GM18498 (cell line): ENCODE measurements around the gene CRYGN.

Experiments used
- ATAC-seq: cut with Tn5 transposase; IDR thresholded peaks from one replicate; pipeline ENCODE4 v1.9.1; 2021; ENCODE audit warnings: mild to moderate bottlenecking, moderate library complexity; ENCODE audit not compliant: unreplicated experiment

Gene CRYGN

DNA sequence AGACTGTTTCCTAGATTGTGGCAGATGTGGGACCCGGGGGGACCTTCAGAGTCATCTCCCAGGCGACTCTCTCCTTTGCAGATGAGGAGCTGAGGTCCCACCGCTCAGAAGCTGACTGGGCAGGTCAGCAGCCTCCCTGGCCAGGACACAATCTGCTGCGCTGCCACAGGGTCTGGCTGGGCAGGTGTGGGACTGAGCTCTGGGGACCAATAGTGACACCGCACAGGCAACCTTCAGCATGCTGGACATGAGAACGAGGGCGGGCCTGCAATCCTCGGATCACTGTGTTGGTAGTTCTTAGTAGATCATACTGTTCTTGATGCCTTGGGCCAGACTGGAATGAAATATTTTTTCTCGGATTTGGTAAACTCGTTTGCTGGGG lies 20.5 kb upstream of the CRYGN start:
- no peak for ATAC-seq

DNA sequence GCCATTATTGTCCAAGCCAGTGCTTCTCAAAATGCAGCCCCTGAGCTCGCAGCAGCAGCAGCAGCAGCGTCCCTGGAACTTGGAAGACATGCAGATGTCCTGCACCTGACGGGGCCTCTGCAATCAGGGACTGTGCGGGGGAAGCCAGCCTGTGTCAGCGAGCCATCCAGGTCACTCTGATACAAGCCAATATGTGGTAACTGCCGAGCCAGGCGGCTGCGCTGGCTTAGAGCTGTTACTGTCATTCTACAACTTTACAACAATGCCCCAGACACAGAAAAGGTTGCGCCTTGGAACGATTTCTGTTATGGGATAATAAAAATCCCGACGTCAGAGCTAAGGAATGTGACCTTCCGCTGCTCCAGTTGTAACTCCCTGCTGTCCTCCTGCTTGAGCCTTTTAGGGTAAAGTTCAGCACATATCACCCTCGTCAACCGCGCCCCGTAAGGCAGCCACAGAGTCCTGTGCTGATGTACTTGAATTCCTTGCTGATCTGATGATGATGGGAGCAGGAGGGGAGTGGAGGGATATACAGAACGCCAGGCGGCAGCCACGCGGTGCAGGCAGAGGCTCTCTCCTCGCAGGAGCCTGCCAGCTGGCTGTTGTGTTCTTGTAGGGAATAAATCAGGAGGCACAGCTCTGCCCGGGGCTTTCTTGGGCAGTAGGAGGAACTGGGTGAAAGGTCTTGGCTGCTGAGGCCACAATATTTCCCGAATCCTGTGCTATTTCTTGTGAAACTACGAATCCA lies 20.0 kb upstream of the CRYGN start:
- ATAC-seq, result no peak

DNA sequence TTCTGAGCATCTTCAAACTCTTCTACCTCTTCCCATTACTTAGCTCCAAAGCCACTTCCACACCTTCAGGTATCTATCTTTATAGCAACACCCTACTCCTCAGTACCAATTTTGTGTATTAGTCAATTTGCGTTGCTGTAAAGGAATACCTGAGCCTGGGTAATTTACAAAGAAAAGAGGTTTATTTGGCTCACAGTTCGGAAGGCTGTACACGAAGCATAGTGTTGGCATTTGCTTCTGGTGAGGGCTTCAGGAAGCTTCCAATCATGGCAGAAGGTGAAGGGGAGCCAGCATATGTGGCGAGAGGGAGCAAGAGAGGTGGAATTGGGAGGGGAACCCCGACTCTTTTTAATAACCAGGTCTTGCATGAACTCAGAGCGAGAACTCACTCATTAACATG lies 17.6 kb upstream of the CRYGN start:
- no peak for ATAC-seq

DNA sequence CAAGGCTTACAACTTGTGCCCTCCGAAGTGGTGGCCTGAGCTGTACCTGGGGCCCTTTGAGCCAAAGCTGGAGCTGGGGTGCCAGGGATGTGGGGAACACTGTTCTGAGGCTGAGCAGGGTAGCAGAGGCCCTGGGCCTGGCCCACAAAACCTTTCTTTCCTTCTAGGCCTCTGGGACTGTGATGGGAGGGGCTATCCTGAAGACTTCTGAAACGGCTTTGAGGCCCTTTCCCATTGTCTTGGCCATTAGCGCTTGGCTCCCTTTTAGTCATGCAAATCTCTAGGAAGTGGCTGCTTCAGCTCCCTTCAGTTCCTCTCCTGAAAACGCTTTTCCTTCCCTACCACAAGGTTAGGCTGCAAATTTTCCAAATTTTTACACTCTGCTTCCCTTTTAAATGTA lies 16.8 kb upstream of the CRYGN start:
- ATAC-seq, result no peak

DNA sequence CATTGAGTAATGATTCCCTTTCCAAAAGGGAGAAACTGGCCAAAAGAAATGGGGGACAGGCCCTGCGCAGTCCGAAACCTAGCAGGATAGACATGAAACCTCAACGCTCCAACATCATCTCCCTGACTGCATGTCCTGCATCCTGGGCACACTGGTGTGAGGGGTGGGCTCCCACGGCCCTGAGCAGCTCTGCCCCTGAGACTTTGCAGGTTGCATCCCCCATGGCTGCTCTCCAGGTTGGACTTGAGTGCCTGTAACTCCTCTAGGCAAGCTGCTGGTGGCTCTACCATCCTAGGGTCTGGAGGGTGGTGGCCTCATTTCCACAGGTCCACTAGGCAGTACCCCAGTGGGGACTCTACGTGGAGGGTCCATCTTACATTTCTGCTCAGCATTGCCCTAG lies 16.3 kb upstream of the CRYGN start:
- ATAC-seq, result no peak

DNA sequence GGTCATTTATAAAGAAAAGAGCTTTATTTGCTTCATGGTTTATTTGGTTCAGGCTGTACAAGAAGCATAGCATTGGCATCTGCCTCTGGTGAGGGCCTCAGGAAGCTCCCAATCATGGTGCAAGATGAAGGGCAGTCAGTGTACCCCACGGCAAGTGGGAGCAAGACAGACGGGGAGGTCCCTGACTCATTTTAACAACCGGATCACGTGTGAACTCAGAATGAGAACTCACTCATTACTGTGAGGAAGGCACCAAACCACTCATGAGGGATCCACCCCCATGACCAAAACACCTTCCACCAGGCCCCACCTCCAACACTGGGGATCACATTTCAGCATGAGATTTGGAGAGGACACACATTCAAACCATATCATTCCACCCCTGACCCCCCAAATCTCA lies 15.7 kb upstream of the CRYGN start:
- no peak for ATAC-seq

DNA sequence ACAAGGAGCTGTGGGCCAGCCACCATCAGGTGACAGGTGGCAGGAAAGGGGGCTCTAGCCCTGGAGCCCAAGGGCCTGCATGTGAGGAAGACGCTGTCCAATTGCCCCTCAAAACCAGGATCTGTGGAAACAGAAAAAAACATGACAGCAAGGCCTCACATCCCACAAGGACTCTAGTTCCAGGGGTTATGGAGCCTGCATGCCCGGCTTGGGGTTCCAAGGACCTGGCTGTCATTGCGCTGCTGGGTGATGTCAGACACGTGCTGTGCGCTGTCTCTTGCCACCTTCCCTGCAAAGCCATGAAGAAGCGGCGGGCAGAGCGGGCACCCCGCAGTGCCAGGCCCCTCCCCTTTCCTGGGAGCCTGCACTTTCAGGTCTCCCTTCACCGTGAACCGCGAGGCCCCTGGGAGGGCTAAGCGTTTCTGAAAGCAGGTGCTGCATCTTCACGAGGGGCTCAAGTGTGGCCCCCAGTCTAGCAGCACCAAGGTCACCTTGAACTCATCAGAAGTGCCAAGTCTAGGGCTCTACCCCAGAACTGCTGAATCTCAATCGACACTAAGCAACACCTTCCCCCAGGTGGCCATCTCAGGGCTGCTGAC lies 15.1 kb upstream of the CRYGN start:
- no peak for ATAC-seq

DNA sequence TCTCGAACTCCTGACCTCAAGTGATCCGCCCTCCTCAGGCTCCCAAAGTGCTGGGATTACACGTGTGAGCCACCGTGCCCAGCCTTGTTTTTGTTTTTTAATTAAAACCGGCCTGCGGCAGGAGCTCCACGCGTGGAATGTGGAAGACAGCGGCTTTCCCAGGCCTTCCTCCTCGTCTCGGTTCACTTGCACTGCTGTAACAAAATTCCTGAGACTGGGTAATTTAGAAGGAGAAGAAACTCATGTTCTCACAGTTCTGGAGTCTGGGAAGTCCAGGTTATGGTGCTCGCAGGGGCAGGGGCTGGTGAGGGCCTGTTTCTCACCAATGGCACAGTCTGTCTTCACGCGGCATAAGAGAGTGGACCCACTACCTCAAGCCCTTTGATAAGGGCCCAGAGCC lies 14.4 kb upstream of the CRYGN start:
- no peak for ATAC-seq

DNA sequence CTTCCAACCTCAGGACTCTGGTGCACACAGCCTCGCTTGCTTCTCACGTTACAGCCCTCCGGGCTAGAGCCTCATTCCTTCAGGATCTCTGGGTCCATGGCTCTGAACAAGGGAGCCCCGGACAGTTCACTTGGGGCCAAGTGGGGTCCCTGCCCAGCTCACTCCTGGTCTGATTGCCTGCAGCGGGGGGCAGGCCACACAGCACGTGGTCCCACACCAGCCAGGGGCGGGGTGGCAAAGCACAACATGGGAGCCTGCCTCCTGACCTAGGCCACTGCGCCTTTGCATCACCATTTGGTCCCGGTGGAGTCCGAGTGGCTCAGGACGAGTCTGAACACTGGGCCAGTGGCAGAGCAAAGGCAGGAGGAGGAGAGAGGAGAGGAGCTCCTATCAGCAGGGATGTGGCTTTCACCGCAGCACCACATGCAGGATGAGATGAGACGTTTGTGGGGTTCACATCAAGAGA lies 13.4 kb upstream of the CRYGN start:
- ATAC-seq, result no peak

DNA sequence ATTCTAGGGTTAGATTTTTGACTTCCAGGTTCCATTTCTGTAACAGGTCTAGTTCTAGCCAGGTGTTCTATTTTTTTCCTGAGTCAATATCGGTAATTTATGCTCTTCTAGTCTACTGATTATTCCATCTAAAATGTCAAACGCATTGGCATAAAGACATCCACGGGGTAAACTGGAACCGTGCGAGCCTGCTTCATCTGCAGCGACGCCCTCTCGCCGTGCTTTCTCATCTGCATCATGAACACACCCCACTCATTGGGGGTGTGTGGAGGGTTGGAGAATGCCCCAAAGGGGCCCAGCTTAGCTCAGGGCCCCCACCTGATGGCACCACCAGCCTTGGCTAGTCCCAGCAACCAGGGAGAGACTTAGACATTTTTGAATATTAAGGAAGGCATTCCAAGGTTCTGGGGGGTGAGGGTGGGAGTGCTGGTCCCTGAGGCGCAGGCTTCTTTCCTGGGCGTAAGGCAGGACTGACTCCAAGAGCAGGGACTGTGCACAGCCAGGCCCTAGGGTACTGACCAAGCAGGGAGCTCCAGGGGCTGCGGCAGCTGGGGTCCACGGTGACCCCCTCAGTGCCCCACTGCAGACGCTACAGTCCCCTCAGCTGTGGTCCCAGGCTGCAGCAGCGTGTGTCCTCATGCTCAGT lies 12.9 kb upstream of the CRYGN start:
- no peak for ATAC-seq

DNA sequence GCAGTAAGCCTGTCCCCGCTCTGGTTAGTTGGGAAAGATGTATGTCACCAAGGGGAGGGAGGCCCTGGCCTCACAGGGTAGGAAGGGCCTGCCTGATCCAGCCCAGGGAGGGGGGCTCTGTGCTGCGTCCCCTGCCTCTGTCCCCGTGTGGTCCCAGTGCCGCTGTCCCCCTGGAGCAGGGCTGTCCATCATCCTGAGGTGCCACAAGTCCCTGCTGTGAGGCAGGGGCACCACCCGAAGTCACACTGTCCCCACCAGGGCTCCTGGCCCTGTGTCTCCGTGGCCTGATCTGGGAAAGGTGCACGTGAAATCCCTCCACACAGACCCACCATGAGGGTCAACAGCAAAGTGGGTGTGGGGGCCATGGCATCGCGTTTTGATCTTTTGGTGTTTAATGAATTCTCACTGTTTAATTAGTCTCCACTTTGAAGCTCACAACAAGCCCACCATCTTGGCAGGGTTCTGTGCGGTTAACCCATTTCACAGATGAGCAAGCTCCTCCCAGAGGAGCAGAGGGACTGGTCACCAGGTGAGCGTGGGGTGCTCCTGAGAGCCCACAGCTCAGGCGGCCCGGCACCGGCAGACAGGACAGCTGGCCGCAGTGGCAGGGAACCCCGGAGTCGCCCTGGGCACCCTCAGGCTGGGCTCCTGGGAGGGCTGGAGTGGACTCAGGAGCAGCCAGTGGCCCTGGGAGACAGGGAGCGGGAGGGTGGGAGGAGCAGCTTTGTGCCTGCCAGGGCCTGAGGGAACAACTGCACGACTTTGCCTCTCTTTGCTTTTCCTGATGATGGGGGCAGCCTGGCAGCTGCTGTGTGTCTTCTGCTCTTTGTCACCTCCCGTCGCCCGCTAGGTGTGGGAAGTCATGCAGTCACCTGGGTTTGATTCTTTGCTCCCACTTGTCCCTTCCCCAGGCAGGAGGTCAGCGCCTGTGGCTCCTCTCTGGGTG lies 12.0 kb upstream of the CRYGN start:
- ATAC-seq, result no peak

DNA sequence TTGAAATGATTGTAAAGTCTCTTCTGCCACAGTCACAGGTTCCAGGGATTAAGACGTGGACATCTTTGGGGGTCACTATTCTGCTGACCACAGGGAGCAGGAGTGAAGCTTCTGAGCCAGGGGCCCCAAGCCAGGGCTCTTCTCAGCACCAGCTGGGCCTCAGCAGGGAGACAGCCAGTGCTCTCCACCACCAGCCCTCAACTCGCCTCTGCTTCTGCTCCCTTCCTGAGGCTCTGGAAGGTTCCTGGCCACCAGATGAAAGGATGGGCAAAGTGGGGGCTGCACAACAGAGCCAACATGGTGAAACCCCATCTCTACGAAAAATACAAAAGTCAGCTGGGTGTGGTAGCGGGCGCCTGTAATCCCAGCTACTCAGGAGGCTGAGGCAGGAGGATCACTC lies 11.2 kb upstream of the CRYGN start:
- no peak for ATAC-seq

DNA sequence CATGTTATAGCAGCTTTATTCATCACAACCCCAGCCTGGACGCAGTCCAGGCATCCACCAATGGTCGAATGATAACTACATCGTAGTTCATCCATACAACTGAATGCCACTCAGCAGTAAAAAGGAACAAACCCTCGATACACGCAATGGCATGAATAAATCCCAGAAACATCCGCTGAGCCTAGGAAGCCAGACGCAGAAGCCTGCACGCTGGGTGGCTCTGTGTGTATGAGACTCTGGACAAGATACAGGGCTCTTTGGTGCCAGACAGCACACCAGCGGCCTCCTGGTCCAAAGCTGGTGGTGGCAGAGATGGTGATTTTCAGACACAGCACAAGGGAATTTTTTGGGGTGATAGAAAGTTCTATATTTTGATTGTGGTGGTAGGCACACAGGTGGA lies 10.0 kb upstream of the CRYGN start:
- ATAC-seq, result no peak

DNA sequence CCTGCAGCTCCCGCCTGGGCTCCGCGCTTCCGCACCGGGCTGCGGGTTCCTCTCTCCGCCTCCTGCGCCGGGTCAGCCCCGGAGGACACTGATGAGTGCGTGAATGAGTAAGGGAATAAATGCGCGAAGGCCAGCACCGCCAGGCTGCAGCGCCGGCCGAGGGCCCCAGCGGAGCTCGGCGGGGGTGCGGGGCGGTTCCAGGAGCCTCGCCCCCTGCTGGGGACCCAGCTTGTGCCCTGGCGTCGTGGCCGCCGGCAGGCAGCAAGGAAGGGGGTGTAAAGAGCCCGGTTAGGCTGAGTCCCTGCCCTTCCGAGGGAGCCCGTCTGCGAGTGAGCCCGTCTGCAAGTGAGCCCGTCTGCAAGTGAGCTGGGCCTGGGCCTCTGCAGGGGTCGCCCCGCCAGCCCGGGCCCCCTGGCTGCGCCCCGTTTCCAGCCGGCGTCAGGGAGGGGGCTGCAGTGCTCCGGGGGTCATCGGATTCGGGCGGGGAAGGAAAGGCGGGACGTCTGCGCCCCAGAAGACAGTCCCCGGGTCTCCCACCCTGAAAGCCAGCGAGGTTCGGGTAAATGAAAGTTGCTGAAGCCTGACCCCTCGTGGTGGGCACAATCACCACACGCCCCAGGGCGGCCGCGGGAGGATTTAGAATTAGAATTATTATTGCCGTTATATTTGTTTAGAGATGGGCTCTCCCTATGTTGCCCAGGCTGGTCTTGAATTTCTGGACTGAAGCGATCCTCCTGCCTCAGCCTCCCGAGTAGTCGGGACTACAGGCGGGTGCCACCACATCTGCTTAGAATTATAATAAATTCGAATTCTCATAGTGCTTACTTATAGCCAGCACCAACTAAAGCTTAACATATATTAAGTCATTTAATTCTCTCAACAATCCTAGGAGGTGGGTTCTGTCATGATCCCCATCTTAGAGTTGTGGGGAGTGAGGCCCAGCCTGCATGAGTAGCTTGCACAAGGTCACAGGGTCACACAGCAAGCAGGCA lies 8.6 kb upstream of the CRYGN start:
- ATAC-seq, result peak; percentile 76

DNA sequence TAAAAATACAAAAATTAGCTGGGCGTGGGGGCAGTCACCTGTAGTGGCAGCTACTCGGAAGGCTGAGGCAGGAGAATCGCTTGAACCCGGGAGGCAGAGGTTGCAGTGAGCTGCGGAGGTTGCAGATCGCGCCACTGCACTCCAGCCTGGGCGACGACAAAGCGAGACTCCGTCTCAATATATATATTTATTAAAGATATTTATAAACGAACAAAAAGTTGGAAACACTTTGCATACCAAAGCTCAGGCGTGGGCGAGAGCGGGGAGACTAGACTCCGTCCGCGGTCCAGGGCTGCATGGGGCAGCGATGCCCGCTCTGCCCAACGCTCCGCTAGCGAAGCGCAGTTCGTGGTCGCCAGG lies 7.9 kb upstream of the CRYGN start:
- no peak for ATAC-seq

DNA sequence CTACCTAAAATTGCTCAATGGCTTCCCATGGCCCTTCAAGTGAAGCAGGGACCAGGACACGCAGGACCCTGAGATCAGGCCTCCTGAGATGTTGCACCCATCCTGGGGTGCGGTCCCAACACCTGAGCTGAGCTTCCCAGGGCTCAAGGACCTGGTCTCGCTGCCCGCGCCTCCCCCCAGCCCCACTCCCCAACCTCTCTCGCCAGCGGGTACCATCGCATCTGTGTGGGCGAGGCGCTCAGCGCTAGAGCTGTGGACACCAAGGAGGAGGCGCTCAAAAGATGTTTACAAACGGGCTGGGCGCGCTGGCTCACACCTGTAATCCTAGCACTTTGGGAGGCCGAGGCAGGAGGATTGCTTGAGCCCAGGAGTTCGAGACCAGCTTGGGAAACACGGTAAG lies 7.4 kb upstream of the CRYGN start:
- ATAC-seq, result no peak

DNA sequence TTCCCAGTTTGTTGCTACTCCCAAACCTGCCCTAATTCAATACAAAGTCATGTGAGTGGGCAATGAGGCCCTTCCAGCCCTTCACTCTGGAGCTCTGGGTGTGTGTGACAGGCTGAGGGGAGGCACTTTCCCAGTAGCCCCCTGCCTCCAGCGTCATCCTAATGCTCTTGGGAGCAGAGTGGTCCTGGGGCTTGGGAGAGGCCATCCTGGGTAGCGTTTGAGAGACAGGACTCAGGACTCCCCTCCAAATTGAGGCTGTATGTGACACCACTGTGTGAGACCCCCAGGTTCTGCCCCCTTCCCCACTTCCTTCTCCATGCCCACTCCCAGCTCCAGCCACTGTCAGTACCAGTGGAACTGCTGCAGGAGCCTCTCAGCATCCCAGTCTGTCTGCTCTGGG lies 6.5 kb upstream of the CRYGN start:
- ATAC-seq, result no peak

DNA sequence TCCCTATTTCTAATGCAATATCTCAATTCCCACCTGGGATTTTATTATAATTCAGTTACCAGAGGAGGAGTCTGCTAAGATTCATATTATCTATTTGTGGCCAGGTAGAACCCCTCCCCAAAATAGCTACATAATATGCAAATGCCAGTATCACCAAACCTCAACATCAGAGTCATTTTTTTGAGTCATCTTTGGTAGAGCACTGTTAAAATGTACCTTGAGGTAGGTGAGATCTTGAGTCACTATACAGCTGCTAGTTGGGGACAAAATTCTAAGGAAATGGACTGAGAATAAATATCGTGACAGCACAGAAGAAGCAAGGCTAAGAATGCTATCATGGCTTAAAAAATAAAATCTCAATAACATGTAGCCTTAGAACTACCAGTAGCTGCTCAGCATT lies 4.7 kb upstream of the CRYGN start:
- no peak for ATAC-seq

DNA sequence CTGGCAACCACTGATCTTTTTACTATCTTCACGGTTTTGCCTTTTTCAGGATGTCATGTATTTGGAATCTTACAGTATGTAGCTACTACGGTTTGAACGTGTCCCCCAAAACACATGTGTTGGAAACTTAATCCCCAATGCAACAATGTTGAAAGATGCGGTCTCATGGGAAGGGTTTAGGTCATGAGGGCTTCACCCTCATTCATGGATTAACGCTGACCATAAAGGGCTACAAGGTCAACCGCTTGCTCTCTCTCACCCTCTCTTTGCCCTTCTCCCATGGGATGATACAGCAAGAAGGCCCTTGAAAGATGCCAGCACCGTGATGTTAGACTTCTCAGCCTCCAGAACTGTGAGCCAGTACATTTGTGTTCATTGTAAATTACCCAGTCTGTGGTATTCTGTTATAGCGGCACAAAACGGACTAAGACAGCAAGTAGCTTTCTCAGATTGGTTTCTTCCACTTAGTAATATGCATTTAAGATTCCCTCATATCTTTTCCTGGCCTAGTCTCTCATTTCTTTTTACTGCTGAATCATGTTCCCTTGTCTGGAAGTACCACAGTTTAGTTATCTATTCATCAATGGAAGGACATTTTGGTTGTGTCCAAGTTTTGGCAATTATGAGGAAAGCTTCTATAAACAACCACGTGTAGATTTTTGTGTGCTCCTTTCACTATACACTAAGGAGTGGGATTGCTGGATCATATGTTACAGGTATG lies 3.0 kb upstream of the CRYGN start:
- no peak for ATAC-seq
